H1 (cell line): ENCODE data around the gene ADAMTS6. TPM values are rescaled to one million over a fixed set of nuclear protein-coding genes. Genes with fewer than 3 reads are reported as not detected.

Experiments
- CTCF ChIA-PET: fragments of 300-600 bp; sonication (Branson Sonifier 250); formaldehyde crosslinking; loops from one replicate; lab custom pipeline; 2021; ENCODE audit not compliant: partially characterized antibody; lab: Charles Lee
- POLR2A ChIA-PET: fragments of 300-600 bp; sonication (Branson Sonifier 250); formaldehyde crosslinking; loops from one replicate; lab custom pipeline; 2021; ENCODE audit warnings: inconsistent platforms; ENCODE audit not compliant: partially characterized antibody; lab: Charles Lee
- DNase-seq, 2 experiments: peaks; one replicate each; pipeline versions ENCODE4 v3.0.0 to v3.0.0-alpha.2; 2010 to 2022; ENCODE audit warnings: low spot score in 2 of 2, low read depth in 1 of 2, mixed read lengths in 1 of 2
- FAIRE-seq: peaks from 2 replicates; lab custom pipeline; 2011; peaks lifted over from hg19 to GRCh38; lab: Jason Lieb, UNC
- H2AFZ ChIP-seq: 2 replicates; pipeline ENCODE4 v1.8.1; 2012; ENCODE audit warnings: low read length, inconsistent platforms
- H2AK5ac ChIP-seq: 2 replicates; pipeline ENCODE4 v1.6.1; 2013; ENCODE audit warnings: low read depth, low read length
- H2BK120ac ChIP-seq: replicated peaks from 2 replicates; pipeline ENCODE3; 2013; ENCODE audit warnings: low read depth, low read length, inconsistent platforms
- H2BK12ac ChIP-seq: 2 replicates; pipeline ENCODE4 v1.6.1; 2013; ENCODE audit warnings: low read depth, low read length
- H2BK15ac ChIP-seq: 2 replicates; pipeline ENCODE4 v1.6.1; 2013; ENCODE audit warnings: low read length
- H2BK20ac ChIP-seq: 2 replicates; pipeline ENCODE4 v1.6.1; 2013; ENCODE audit warnings: low read length
- H2BK5ac ChIP-seq: 2 replicates; pipeline ENCODE4 v1.6.1; 2013; ENCODE audit warnings: low read depth, low read length
- H3K14ac ChIP-seq: 2 replicates; pipeline ENCODE4 v1.6.1; 2013; ENCODE audit warnings: inconsistent platforms; ENCODE audit not compliant: insufficient read length
- H3K18ac ChIP-seq: 2 replicates; pipeline ENCODE4 v1.6.1; 2013; ENCODE audit warnings: low read length; ENCODE audit errors: extremely low read depth
- H3K23ac ChIP-seq: 2 replicates; pipeline ENCODE4 v1.6.1; 2013; ENCODE audit warnings: inconsistent platforms; ENCODE audit not compliant: insufficient read length
- H3K23me2 ChIP-seq: 2 replicates; pipeline ENCODE4 v1.6.1; 2013; ENCODE audit warnings: low read depth, low read length
- H3K27ac ChIP-seq: 2 replicates; pipeline ENCODE4 v1.6.1; 2011; ENCODE audit warnings: low read depth, low read length, inconsistent platforms
- H3K27me3 ChIP-seq, 4 experiments: replicated peaks in 1 of 4; 1 replicate in 1 of 4; 2 replicates in 3 of 4; pipeline versions ENCODE4 v1.6.1 to v1.8.1; 2011 to 2013; ENCODE audit warnings: low read length in 3 of 4, mild to moderate bottlenecking in 3 of 4, inconsistent platforms in 2 of 4, mixed read lengths in 2 of 4, moderate library complexity in 1 of 4; ENCODE audit not compliant: control insufficient read depth in 3 of 4, insufficient read depth in 3 of 4; ENCODE audit errors: extremely low read depth in 1 of 4
- H3K36me3 ChIP-seq, 4 experiments: 2 replicates each; pipeline versions ENCODE4 v1.6.1 to v1.8.1; 2011 to 2013; ENCODE audit warnings: mild to moderate bottlenecking in 4 of 4, low read length in 3 of 4, moderate library complexity in 2 of 4, control low read depth in 1 of 4, inconsistent platforms in 1 of 4; ENCODE audit not compliant: insufficient read depth in 4 of 4, control insufficient read depth in 2 of 4
- H3K4ac ChIP-seq: replicated peaks from 2 replicates; pipeline ENCODE3; 2013; ENCODE audit warnings: low read length, low read depth, mixed read lengths, inconsistent platforms; ENCODE audit not compliant: insufficient read length
- H3K4me1 ChIP-seq, 4 experiments: replicated peaks in 1 of 4; 1 replicate in 1 of 4; 2 replicates in 3 of 4; pipeline versions ENCODE4 v1.6.1 to v1.8.1; 2011 to 2013; ENCODE audit warnings: low read length in 3 of 4, inconsistent platforms in 2 of 4, mixed read lengths in 1 of 4; ENCODE audit not compliant: insufficient read depth in 4 of 4, control insufficient read depth in 3 of 4
- H3K4me2 ChIP-seq, 2 experiments: 2 replicates each; pipeline versions ENCODE4 v1.6.1 to v1.8.1; 2011 to 2013; ENCODE audit warnings: low read depth in 2 of 2, low read length in 2 of 2, control low read depth in 1 of 2, inconsistent platforms in 1 of 2, mild to moderate bottlenecking in 1 of 2; ENCODE audit not compliant: insufficient read depth in 1 of 2
- H3K4me3 ChIP-seq, 4 experiments: fragments of 200-600, 300-600 bp in 1 of 4; sonication (generic), shearing (Covaris generic), sonication (Bioruptor Twin) in 1 of 4; 2 replicates each; pipeline versions ENCODE4 v1.5.1 to v1.8.1; 2011 to 2016; ENCODE audit warnings: low read length in 4 of 4, low read depth in 3 of 4, control low read depth in 2 of 4, inconsistent platforms in 2 of 4, mild to moderate bottlenecking in 2 of 4, mixed read lengths in 1 of 4, moderate library complexity in 1 of 4; ENCODE audit not compliant: insufficient read depth in 2 of 4; ENCODE audit errors: extremely low read depth in 1 of 4
- H3K56ac ChIP-seq: replicated peaks from 2 replicates; pipeline ENCODE3; 2013; ENCODE audit warnings: low read depth, mild to moderate bottlenecking, mixed read lengths, low read length, inconsistent platforms; ENCODE audit not compliant: insufficient read length
- H3K79me1 ChIP-seq: 2 replicates; pipeline ENCODE4 v1.6.1; 2013; ENCODE audit warnings: low read depth, low read length, control low read depth
- H3K79me2 ChIP-seq, 2 experiments: 2 replicates each; pipeline versions ENCODE4 v1.6.1 to v1.8.1; 2012 to 2013; ENCODE audit warnings: low read length in 2 of 2, mild to moderate bottlenecking in 2 of 2, inconsistent platforms in 1 of 2; ENCODE audit not compliant: insufficient read depth in 2 of 2, control insufficient read depth in 1 of 2
- H3K9ac ChIP-seq, 4 experiments: replicated peaks in 1 of 4; 1 replicate in 1 of 4; 2 replicates in 3 of 4; pipeline versions ENCODE4 v1.6.1 to v1.8.1; 2011 to 2013; ENCODE audit warnings: low read depth in 3 of 4, low read length in 3 of 4, control low read depth in 2 of 4, mild to moderate bottlenecking in 2 of 4, moderate library complexity in 2 of 4, inconsistent platforms in 1 of 4; ENCODE audit errors: extremely low read depth in 1 of 4
- H3K9me3 ChIP-seq, 2 experiments: 2 replicates each; pipeline versions ENCODE4 v1.6.1 to v1.8.1; 2012 to 2013; ENCODE audit warnings: mild to moderate bottlenecking in 2 of 2, moderate library complexity in 2 of 2, control low read depth in 1 of 2, inconsistent platforms in 1 of 2, low read depth in 1 of 2, low read length in 1 of 2, mixed read lengths in 1 of 2; ENCODE audit not compliant: insufficient read depth in 2 of 2
- H4K20me1 ChIP-seq, 2 experiments: replicated peaks in 1 of 2; 2 replicates each; pipeline versions ENCODE3 to v1.8.1; 2011 to 2013; ENCODE audit warnings: inconsistent platforms in 2 of 2, low read length in 2 of 2, mild to moderate bottlenecking in 1 of 2; ENCODE audit not compliant: insufficient read depth in 2 of 2, control insufficient read depth in 1 of 2
- H4K5ac ChIP-seq: 2 replicates; pipeline ENCODE4 v1.6.1; 2013; ENCODE audit warnings: low read length, low read depth, mixed read lengths, inconsistent platforms; ENCODE audit not compliant: insufficient read length
- H4K8ac ChIP-seq: 2 replicates; pipeline ENCODE4 v1.8.0; 2013; ENCODE audit warnings: mild to moderate bottlenecking, moderate library complexity, low read length, inconsistent platforms; ENCODE audit not compliant: insufficient read depth; ENCODE audit errors: extremely low read depth
- H4K91ac ChIP-seq: replicated peaks from 2 replicates; pipeline ENCODE3; 2013; ENCODE audit warnings: low read length, mixed read lengths, inconsistent platforms; ENCODE audit not compliant: insufficient read length
- ASH2L ChIP-seq: fragments of 200-600, 300-600 bp; sonication (generic); IDR thresholded peaks from one replicate; pipeline ENCODE4 v1.7.1; 2017; ENCODE audit warnings: low read length
- CHD1 ChIP-seq: IDR thresholded peaks from 2 replicates; pipeline ENCODE4 v1.6.1; 2012; ENCODE audit warnings: low read depth, low read length, improper control_type of control experiment
- CHD2 ChIP-seq: IDR thresholded peaks from 2 replicates; pipeline ENCODE4 v1.6.1; 2012; ENCODE audit warnings: low read length, improper control_type of control experiment
- EP300 ChIP-seq, 2 experiments: IDR thresholded peaks; 1 replicate in 1 of 2; 2 replicates in 1 of 2; pipeline ENCODE4 v1.6.1; 2011 to 2012; ENCODE audit warnings: low read depth in 2 of 2, low read length in 2 of 2, mild to moderate bottlenecking in 2 of 2, borderline replicate concordance in 1 of 2, inconsistent platforms in 1 of 2, moderate library complexity in 1 of 2
- GTF2F1 ChIP-seq: IDR thresholded peaks from 2 replicates; pipeline ENCODE4 v1.6.1; 2012; ENCODE audit warnings: low read depth, low read length, improper control_type of control experiment, borderline replicate concordance
- HDAC6 ChIP-seq: IDR thresholded peaks from one replicate; pipeline ENCODE4 v1.7.1; 2012; ENCODE audit warnings: low read depth, mild to moderate bottlenecking, inconsistent platforms, low read length, moderate library complexity
- NANOG ChIP-seq: IDR thresholded peaks from 2 replicates; pipeline ENCODE4 v1.6.1; 2011; ENCODE audit warnings: low read length, low read depth, mild to moderate bottlenecking, inconsistent platforms; ENCODE audit not compliant: insufficient read depth, poor library complexity, severe bottlenecking
- NRF1 ChIP-seq: IDR thresholded peaks from 2 replicates; pipeline ENCODE4 v1.6.1; 2011; ENCODE audit warnings: mild to moderate bottlenecking, low read depth, low read length, improper control_type of control experiment
- POU5F1 ChIP-seq: IDR thresholded peaks from 2 replicates; pipeline ENCODE4 v1.6.1; 2011; ENCODE audit warnings: low read depth, mild to moderate bottlenecking, low read length, moderate library complexity
- RBBP5 ChIP-seq: IDR thresholded peaks from 2 replicates; pipeline ENCODE4 v1.7.1; 2012; ENCODE audit warnings: low read depth, mild to moderate bottlenecking, inconsistent platforms, low read length, moderate library complexity, borderline replicate concordance
- TAF7 ChIP-seq: optimal IDR thresholded peaks from 2 replicates; pipeline ENCODE3; 2011; ENCODE audit warnings: low read depth, mild to moderate bottlenecking, inconsistent platforms, low read length, moderate library complexity, borderline replicate concordance
- whole genome bisulfite sequencing, 2 experiments: shearing (Covaris generic) in 1 of 2; methylation state at CpG; one replicate each; pipeline versions ENCODE4 v1.1.6 to v1.1.7; 2013 to 2015; ENCODE audit warnings: low lambda C conversion rate in 2 of 2, mixed read lengths in 2 of 2, inconsistent platforms in 1 of 2, low coverage in 1 of 2, missing lambda C conversion rate in 1 of 2; ENCODE audit not compliant: insufficient replicate concordance in 2 of 2, insufficient coverage in 1 of 2, insufficient read length in 1 of 2; ENCODE audit errors: extremely low coverage in 1 of 2, missing lambda C conversion rate in 1 of 2; 5-methylcytosine and 5-hydroxymethylcytosine counted together
- polyA plus RNA-seq, 7 experiments: library from polyadenylated mRNA; depleted of rRNA in 3 of 7; stranded (reverse) in 5 of 7; unstranded in 2 of 7; fragments of >200 nt in 5 of 7; fragments of 200-250 nt in 2 of 7; gene quantifications; 1 replicate in 5 of 7; 2 replicates in 1 of 7; 4 replicates in 1 of 7; pipeline versions ENCODE4 v1.2.1 to v1.2.3, GENCODE V29; 2011 to 2013; ENCODE audit warnings: missing spikeins in 2 of 7, mixed read lengths in 2 of 7
- total RNA-seq: library from RNA; stranded (reverse); fragmentation: NEBNext Ultra II Directional; extraction: Animal tissue kit (Norgen Biotek cat#: 25700); gene quantifications from 2 replicates; pipeline ENCODE4 v1.2.1, GENCODE V29; 2021
- TF ChIP-seq, protein P1 (sequence below): IDR thresholded peaks from 2 replicates; pipeline ENCODE4 v1.6.1; 2011; ENCODE audit warnings: low read length, improper control_type of control experiment

Gene ADAMTS6
- total and polyA plus RNA-seq, 2 of the 8 experiments (the other 6 are each of a cell fraction or from before 2014, with no cell fraction given): 0.74 to 2.4 TPM

DNA sequence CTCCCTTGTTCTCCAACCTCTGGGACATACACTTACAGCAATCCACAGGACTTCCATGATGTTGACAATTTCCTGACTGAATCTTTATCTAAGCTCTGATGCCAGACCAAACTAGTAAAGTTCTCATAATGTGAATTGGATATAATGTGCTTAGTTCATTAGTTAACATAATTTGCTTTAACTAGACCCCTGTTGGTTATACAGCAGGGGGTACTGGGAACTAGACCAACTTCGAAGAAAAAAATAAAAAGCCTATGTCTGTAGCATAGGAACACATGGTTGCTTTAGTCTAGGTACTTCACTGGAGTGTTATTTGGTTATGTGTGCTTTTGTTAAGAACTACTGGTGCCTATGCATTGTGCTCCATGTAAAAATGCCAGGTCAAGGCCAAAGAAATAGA lies 173.8 kb downstream of the ADAMTS6 start:
- H3K4me3 ChIP-seq: no peak overlapping the region
- no peaks in the 10 kb centered on the region for H3K27me3 ChIP-seq
- H3K56ac ChIP-seq: no peak overlapping the region
- H3K4ac ChIP-seq: no peak overlapping the region
- no peak overlapping the region for H4K91ac ChIP-seq
- H2BK20ac ChIP-seq: no peak overlapping the region
- no peak overlapping the region for H3K4me2 ChIP-seq
- H3K23me2 ChIP-seq: no peaks in the 10 kb centered on the region
- ChIA-PET POLR2A (no interaction called here), CTCF (interaction anchor here (0.5 to 0.6 kb wide), 2 partner anchors 85 to 125 kb away, joined by 3 read pairs; no protein-coding TSS in a partner anchor)
- H4K5ac ChIP-seq: no peak overlapping the region
- no peaks in the 10 kb centered on the region for H4K20me1 ChIP-seq
- H3K27ac ChIP-seq: no peak overlapping the region
- no peak overlapping the region for H3K9ac ChIP-seq
- FAIRE-seq: no peak
- no peaks in the 10 kb centered on the region; a peak in 1 of 4 replicates for H3K9me3 ChIP-seq
- H2AK5ac ChIP-seq: no peak overlapping the region
- H3K79me2 ChIP-seq: no peaks in the 10 kb centered on the region; a peak in 1 of 4 replicates
- DNase-seq: no peak
- H2AFZ ChIP-seq: no peak overlapping the region
- WGBS, 2 experiments: 86% methylated on average over 1 of the region's 1 CpG; no CpG with 5 or more reads in 1 of the 2 experiments
- H2BK12ac ChIP-seq: no peak overlapping the region
- no peak overlapping the region for H3K23ac ChIP-seq
- H2BK5ac ChIP-seq: no peak overlapping the region
- no peak overlapping the region for H2BK15ac ChIP-seq
- H3K36me3 ChIP-seq: no peaks in the 10 kb centered on the region
- no peak overlapping the region for H2BK120ac ChIP-seq
- no peaks in the 10 kb centered on the region for H3K4me1 ChIP-seq
- no peak overlapping the region for H3K18ac ChIP-seq
- H4K8ac ChIP-seq: no peak overlapping the region
- H3K79me1 ChIP-seq: no peaks in the 10 kb centered on the region
- H3K14ac ChIP-seq: no peak overlapping the region
- TF ChIP-seq NANOG (no peak), CHD2 (no peak), CHD1 (no peak), RBBP5 (no peak), ASH2L (no peak), GTF2F1 (no peak), TAF7 (no peak), POU5F1 (no peak), EP300 (IDR thresholded peaks at IDR 0.05; ENCODE audit: borderline replicate concordance in 1 of 2, low read depth in 2 of 2, low read length in 2 of 2) (no peak), NRF1 (no peak), HDAC6 (no peak)
- TF ChIP-seq, protein P1, sequence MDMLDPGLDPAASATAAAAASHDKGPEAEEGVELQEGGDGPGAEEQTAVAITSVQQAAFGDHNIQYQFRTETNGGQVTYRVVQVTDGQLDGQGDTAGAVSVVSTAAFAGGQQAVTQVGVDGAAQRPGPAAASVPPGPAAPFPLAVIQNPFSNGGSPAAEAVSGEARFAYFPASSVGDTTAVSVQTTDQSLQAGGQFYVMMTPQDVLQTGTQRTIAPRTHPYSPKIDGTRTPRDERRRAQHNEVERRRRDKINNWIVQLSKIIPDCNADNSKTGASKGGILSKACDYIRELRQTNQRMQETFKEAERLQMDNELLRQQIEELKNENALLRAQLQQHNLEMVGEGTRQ: no peak
